ENCODE measurements around the gene FBXW8. TPM values are rescaled to one million over a fixed set of nuclear protein-coding genes. Genes with fewer than 3 reads are reported as not detected.

Gene FBXW8
- total and polyA plus RNA-seq, 7 experiments from 2014 or later = 4.8 to 13.2 (median 11.7) TPM

DNA sequence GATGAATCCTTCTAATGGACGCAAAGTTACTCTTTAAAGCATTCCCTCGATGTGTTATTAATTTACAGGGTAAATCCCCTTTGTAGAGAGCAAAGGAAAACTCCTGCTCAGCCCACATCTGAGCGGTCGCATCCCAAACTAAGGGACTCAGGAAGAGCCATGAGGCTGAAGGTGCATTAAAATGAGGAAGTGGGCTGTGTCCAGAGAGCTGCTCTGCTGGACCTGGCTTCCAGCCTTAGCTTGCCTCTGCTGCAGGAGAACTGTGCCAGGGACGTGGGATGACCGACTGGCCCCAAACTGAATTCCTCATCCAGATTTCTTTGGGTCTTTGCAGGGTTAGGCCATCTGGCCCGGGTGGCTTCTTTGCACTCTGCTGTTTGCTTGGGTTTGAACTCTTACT is 88.3 kb downstream of the FBXW8 start:
- CTCF ChIA-PET = no interaction called here
- POLR2A ChIA-PET = no interaction called here
- H3K9me3 Mint-ChIP-seq = no peaks in the 10 kb centered on the region
- H3K36me3 ChIP-seq (ENCODE audit: control insufficient read depth in 2 of 3, insufficient read depth in 3 of 3, low read length in 3 of 3) = peaks cover 0 to 14% (median 0%) of the 10 kb centered on the region in 3 experiments
- H3K36me3 Mint-ChIP-seq = peaks cover 0 to 45% (median 24%) of the 10 kb centered on the region in 5 donors
- DNase-seq (no peak), ATAC-seq (no peak)
- H3K27ac Mint-ChIP-seq = no peak overlapping the region
- H3K4me3 Mint-ChIP-seq = no peak overlapping the region
- peaks cover 0 to 1% (median 0%) of the 10 kb centered on the region in 7 donors for H3K4me1 Mint-ChIP-seq
- no peaks in the 10 kb centered on the region for H3K4me1 ChIP-seq (ENCODE audit: control insufficient read depth in 2 of 2, insufficient read depth in 2 of 2, low read length in 2 of 2)
- intact Hi-C loops (cut with micrococcal nuclease) = no loop called here
- H3K4me3 ChIP-seq (ENCODE audit: low read length) = no peak overlapping the region
- no peaks in the 10 kb centered on the region for H3K27me3 Mint-ChIP-seq
- H3K27me3 ChIP-seq (ENCODE audit: control insufficient read depth in 2 of 2, insufficient read depth in 2 of 2, low read length in 2 of 2) = no peaks in the 10 kb centered on the region
- H3K9me3 ChIP-seq (ENCODE audit: control insufficient read depth in 2 of 3, low read length in 3 of 3) = no peaks in the 10 kb centered on the region
- H3K27ac ChIP-seq (ENCODE audit: low read depth, low read length) = no peak overlapping the region

DNA sequence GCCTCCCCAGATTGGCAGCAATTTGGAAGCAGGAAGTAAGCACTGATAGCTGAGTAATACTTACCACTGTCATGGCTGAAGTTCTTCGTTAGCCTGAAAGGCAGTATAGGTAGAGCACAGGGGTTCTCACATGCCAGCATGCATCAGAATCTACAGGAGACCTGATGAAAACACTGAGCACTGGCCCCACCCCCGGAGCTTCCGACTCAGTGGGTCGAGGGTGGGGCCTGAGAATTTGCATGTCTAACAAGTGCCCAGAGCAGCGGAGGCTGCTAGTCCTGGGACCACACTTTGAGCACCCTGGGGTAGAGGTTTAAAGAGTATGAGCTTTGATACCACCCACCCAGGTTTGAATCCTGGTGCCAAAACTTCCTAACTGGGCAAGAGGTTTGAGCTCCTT is 89.6 kb downstream of the FBXW8 start:
- Mint-ChIP-seq H3K36me3 (peaks cover under 1 to 53% (median 36%) of the 10 kb centered on the region in 5 donors), H3K4me1 (peaks cover 0 to 1% (median 0%) of the 10 kb centered on the region in 7 donors), H3K9me3 (no peaks in the 10 kb centered on the region), H3K27ac (no peak overlapping the region), H3K27me3 (no peaks in the 10 kb centered on the region), H3K4me3 (no peak overlapping the region)
- intact Hi-C loops (cut with micrococcal nuclease) = no loop called here
- ATAC-seq (no peak), DNase-seq (no peak)
- peaks cover 0 to 16% (median 0%) of the 10 kb centered on the region in 3 experiments for H3K36me3 ChIP-seq (ENCODE audit: control insufficient read depth in 2 of 3, insufficient read depth in 3 of 3, low read length in 3 of 3)
- ChIA-PET POLR2A (no interaction called here), CTCF (no interaction called here)
- H3K4me1 ChIP-seq (ENCODE audit: control insufficient read depth in 2 of 2, insufficient read depth in 2 of 2, low read length in 2 of 2) = no peaks in the 10 kb centered on the region
- no peaks in the 10 kb centered on the region for H3K9me3 ChIP-seq (ENCODE audit: control insufficient read depth in 2 of 3, low read length in 3 of 3)
- H3K27ac ChIP-seq (ENCODE audit: low read depth, low read length) = no peak overlapping the region
- no peak overlapping the region for H3K4me3 ChIP-seq (ENCODE audit: low read length)
- no peaks in the 10 kb centered on the region for H3K27me3 ChIP-seq (ENCODE audit: control insufficient read depth in 2 of 2, insufficient read depth in 2 of 2, low read length in 2 of 2)

DNA sequence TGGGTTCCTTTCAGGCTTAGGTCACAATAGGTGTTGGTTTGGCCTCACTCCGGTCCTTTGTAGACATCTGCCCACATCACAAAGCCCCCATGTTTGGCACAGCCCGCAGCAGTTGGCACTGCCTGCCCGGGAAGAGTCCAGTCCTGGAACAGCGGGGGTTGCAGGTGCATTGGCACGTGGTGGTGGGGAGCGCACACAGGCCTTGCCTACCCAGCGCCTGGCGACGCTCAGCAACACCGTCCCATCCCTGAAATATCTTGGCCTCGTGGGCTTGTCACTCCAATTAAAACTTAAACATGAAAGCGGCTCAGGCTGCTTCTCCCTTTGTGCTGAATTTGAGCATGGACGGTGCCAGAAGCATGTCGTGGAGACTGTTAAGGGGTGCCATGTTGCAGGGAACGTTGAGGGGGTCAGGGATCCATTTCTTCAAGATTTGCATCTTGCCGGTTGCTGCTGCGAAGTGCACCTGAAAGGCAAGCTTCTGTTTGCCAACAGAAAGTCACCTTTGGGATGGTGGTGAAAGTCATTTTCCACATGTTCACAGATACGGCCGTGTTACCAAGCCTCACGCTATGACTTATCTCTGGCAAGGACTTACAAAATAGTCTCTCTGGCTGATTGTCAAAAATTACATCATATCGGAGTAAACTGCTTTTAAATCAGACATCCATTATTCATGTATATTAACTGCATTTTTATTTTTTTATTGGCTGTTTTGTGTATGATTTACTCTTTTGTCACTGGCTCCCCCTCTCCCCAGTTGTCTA is 91.5 kb downstream of the FBXW8 start:
- no peak overlapping the region for H3K4me3 ChIP-seq (ENCODE audit: low read length)
- no peaks in the 10 kb centered on the region for H3K27me3 ChIP-seq (ENCODE audit: control insufficient read depth in 2 of 2, insufficient read depth in 2 of 2, low read length in 2 of 2)
- no peak overlapping the region for H3K4me3 Mint-ChIP-seq
- ChIA-PET CTCF (no interaction called here), POLR2A (no interaction called here)
- H3K4me1 Mint-ChIP-seq = peaks cover 0 to 8% (median 0%) of the 10 kb centered on the region in 7 donors
- intact Hi-C loops (cut with micrococcal nuclease) = no loop called here
- peaks cover 0 to 26% (median 0%) of the 10 kb centered on the region in 3 experiments for H3K36me3 ChIP-seq (ENCODE audit: control insufficient read depth in 2 of 3, insufficient read depth in 3 of 3, low read length in 3 of 3)
- no peaks in the 10 kb centered on the region for H3K9me3 Mint-ChIP-seq
- no peak for ATAC-seq
- peaks cover 8 to 61% (median 36%) of the 10 kb centered on the region in 5 donors for H3K36me3 Mint-ChIP-seq
- H3K9me3 ChIP-seq (ENCODE audit: control insufficient read depth in 2 of 3, low read length in 3 of 3) = no peaks in the 10 kb centered on the region
- no peaks in the 10 kb centered on the region for H3K27me3 Mint-ChIP-seq
- no peak overlapping the region for H3K27ac Mint-ChIP-seq
- no peak for DNase-seq
- no peaks in the 10 kb centered on the region for H3K4me1 ChIP-seq (ENCODE audit: control insufficient read depth in 2 of 2, insufficient read depth in 2 of 2, low read length in 2 of 2)
- no peak overlapping the region for H3K27ac ChIP-seq (ENCODE audit: low read depth, low read length)

DNA sequence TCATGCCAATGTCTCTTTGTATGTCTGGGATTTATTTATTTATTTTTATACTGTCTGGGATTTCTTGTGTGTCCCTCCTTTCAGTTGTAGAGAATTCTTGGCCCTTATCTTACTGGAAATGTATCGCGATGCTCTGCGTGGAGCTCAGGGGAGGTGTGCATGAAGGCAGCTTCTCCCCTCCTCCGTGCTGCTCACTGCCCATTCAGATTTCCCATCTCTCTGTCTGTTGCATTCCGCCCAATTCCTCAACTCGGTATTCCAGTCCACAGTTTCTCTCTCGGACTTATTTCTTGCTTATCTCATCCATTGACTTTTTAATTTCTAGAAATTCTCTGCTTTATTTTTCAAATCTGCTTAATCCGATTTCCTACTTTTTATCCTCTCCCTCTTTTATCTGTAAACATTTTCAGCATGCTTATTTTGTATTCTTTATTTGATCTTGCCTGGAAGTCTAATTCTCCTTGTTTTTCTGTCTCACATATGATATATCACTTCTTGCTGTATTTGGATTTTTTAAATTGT is 93.2 kb downstream of the FBXW8 start:
- Mint-ChIP-seq H3K27ac (peak overlapping the region in 1 of 9 donors; percentile 21), H3K36me3 (peaks cover 8 to 67% (median 46%) of the 10 kb centered on the region in 5 donors), H3K4me3 (no peak overlapping the region), H3K9me3 (no peaks in the 10 kb centered on the region), H3K4me1 (peaks cover 0 to 8% (median 0%) of the 10 kb centered on the region in 7 donors), H3K27me3 (no peaks in the 10 kb centered on the region)
- Histone ChIP-seq H3K27ac (ENCODE audit: low read depth, low read length) (no peak overlapping the region), H3K36me3 (ENCODE audit: control insufficient read depth in 2 of 3, insufficient read depth in 3 of 3, low read length in 3 of 3) (peaks cover 0 to 26% (median 0%) of the 10 kb centered on the region in 3 experiments), H3K4me3 (ENCODE audit: low read length) (no peak overlapping the region), H3K27me3 (ENCODE audit: control insufficient read depth in 2 of 2, insufficient read depth in 2 of 2, low read length in 2 of 2) (no peaks in the 10 kb centered on the region), H3K9me3 (ENCODE audit: control insufficient read depth in 2 of 3, low read length in 3 of 3) (no peaks in the 10 kb centered on the region), H3K4me1 (ENCODE audit: control insufficient read depth in 2 of 2, insufficient read depth in 2 of 2, low read length in 2 of 2) (no peaks in the 10 kb centered on the region)
- intact Hi-C loops (cut with micrococcal nuclease) = no loop called here
- no peak for ATAC-seq
- no peak for DNase-seq
- ChIA-PET POLR2A (interaction anchor here (0.8 kb wide), 1 partner anchor 11 kb away, joined by 4 read pairs; no protein-coding TSS in a partner anchor), CTCF (no interaction called here)

DNA sequence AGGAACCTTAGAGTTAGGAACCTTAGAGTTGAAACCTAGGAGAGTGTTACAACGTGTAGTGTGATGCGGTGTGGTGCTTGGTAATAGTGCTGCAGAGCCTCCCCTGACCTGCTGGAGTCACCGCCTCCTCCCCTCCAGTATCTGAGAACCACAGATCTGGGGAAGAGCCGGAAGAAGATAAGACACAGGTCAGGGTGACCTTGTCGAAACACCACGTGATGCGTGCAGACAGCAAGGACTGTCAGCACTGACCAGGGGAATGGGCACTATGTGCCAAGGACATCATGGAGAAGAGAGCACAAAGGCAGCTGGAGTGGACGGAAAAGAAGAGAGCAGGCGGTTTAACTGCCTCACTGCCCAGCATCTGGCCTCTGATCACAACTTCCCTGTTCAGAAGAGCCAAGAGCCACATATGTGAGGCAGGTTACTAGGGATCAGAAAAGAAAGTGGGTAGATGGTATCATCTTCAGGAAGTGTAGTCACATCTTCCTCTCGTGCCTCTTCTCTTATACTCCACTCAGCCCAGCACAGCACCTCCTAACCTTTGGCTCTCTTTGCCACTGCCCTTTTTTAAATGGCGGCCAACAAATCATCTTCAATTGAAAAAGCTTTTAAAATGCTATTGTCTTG is 94.8 kb downstream of the FBXW8 start:
- Histone ChIP-seq H3K27ac (ENCODE audit: low read depth, low read length) (no peak overlapping the region), H3K9me3 (ENCODE audit: control insufficient read depth in 2 of 3, low read length in 3 of 3) (no peaks in the 10 kb centered on the region), H3K27me3 (ENCODE audit: control insufficient read depth in 2 of 2, insufficient read depth in 2 of 2, low read length in 2 of 2) (no peaks in the 10 kb centered on the region), H3K36me3 (ENCODE audit: control insufficient read depth in 2 of 3, insufficient read depth in 3 of 3, low read length in 3 of 3) (peaks cover 0 to 35% (median 0%) of the 10 kb centered on the region in 3 experiments), H3K4me1 (ENCODE audit: control insufficient read depth in 2 of 2, insufficient read depth in 2 of 2, low read length in 2 of 2) (no peaks in the 10 kb centered on the region), H3K4me3 (ENCODE audit: low read length) (no peak overlapping the region)
- Mint-ChIP-seq H3K4me3 (no peak overlapping the region), H3K9me3 (no peaks in the 10 kb centered on the region), H3K36me3 (peaks cover 11 to 66% (median 60%) of the 10 kb centered on the region in 5 donors), H3K27me3 (no peaks in the 10 kb centered on the region), H3K27ac (peak overlapping the region in 1 of 9 donors; percentile 33), H3K4me1 (peaks cover 0 to 8% (median 0%) of the 10 kb centered on the region in 7 donors)
- intact Hi-C loops (cut with micrococcal nuclease) = no loop called here
- ATAC-seq (peak; percentile 29), DNase-seq (no peak)
- POLR2A ChIA-PET = no interaction called here
- CTCF ChIA-PET = no interaction called here

DNA sequence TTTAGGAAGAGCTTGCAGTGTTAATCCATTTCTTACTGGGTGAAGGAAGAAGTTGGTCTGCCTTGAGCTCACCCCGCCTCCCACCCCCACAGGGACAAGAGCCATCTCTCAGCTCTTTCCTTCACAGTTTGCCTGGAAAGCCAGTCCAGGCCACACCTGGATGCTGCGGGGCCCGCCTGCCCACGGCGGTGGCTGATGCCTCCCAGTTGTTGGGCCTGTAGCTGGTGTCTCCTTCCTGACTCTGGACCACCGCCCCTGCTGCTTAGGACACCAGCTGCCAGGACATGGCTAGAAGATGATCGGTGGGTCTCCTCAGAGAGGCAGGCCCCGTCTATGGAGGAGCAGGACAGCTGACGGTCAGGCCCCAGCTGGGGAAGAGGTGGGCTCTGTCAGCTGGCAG is 95.6 kb downstream of the FBXW8 start:
- Mint-ChIP-seq H3K9me3 (no peaks in the 10 kb centered on the region), H3K36me3 (peaks cover 11 to 73% (median 65%) of the 10 kb centered on the region in 5 donors), H3K27ac (no peak overlapping the region), H3K4me3 (no peak overlapping the region), H3K27me3 (no peaks in the 10 kb centered on the region), H3K4me1 (peaks cover 0 to 8% (median 0%) of the 10 kb centered on the region in 7 donors)
- no peaks in the 10 kb centered on the region for H3K27me3 ChIP-seq (ENCODE audit: control insufficient read depth in 2 of 2, insufficient read depth in 2 of 2, low read length in 2 of 2)
- H3K36me3 ChIP-seq (ENCODE audit: control insufficient read depth in 2 of 3, insufficient read depth in 3 of 3, low read length in 3 of 3) = peaks cover 0 to 40% (median 0%) of the 10 kb centered on the region in 3 experiments
- ChIA-PET POLR2A (no interaction called here), CTCF (interaction anchor here (0.6 kb wide), 1 partner anchor 110 kb away, joined by 3 read pairs; no protein-coding TSS in a partner anchor)
- H3K4me3 ChIP-seq (ENCODE audit: low read length) = no peak overlapping the region
- H3K4me1 ChIP-seq (ENCODE audit: control insufficient read depth in 2 of 2, insufficient read depth in 2 of 2, low read length in 2 of 2) = no peaks in the 10 kb centered on the region
- no peaks in the 10 kb centered on the region for H3K9me3 ChIP-seq (ENCODE audit: control insufficient read depth in 2 of 3, low read length in 3 of 3)
- ATAC-seq (no peak), DNase-seq (no peak)
- no peak overlapping the region for H3K27ac ChIP-seq (ENCODE audit: low read depth, low read length)
- intact Hi-C loops (cut with micrococcal nuclease) = no loop called here

All from naive thymus-derived CD4-positive, alpha-beta T cell (primary cell).